Renal cortical epithelial cell (primary cell): Measurements from ENCODE around the gene STAG1. TPM values are rescaled to one million over a fixed set of nuclear protein-coding genes. Genes with fewer than 3 reads are reported as not detected.

ENCODE experiments used
- DNase-seq: peaks from one replicate; pipeline ENCODE4 v3.0.0-alpha.2; 2011; ENCODE audit warnings: low read depth
- total RNA-seq: library from RNA; depleted of rRNA; stranded (reverse); fragments of >200 nt; gene quantifications from 2 replicates; pipeline ENCODE4 v1.2.3, GENCODE V29; 2014

The STAG1 gene
- total RNA-seq, 1 donor from 2014 or later: 41.3 TPM

- no peak for DNase-seq
Measured at GRCh38 chr3:136329593-136329992, 422.6 kb downstream of the STAG1 start.

GRCh38 chr3:136327671-136328070 lies 424.5 kb downstream of the STAG1 start:
- DNase-seq: no peak

- DNase-seq: no peak
Measured at GRCh38 chr3:136326316-136326715, 425.9 kb downstream of the STAG1 start.

GRCh38 chr3:136311968-136312367 lies 440.2 kb downstream of the STAG1 start:
- DNase-seq: peak; percentile 12

GRCh38 chr3:136311261-136311660 lies 440.9 kb downstream of the STAG1 start:
- DNase-seq: peak; percentile 47

- DNase-seq: peak; percentile 11
Measured at GRCh38 chr3:136305879-136306278, 446.3 kb downstream of the STAG1 start.

GRCh38 chr3:136300444-136300843 lies 451.7 kb downstream of the STAG1 start:
- no peak for DNase-seq

- no peak for DNase-seq
Measured at GRCh38 chr3:136297826-136298225, 454.4 kb downstream of the STAG1 start.

GRCh38 chr3:136296960-136297359 lies 455.2 kb downstream of the STAG1 start:
- DNase-seq: no peak

GRCh38 chr3:136294176-136294575 lies 458.0 kb downstream of the STAG1 start:
- DNase-seq: no peak

- DNase-seq: no peak
Measured at GRCh38 chr3:136293279-136293678, 458.9 kb downstream of the STAG1 start.

- no peak for DNase-seq
Measured at GRCh38 chr3:136292500-136292899, 459.7 kb downstream of the STAG1 start.

- no peak for DNase-seq
Measured at GRCh38 chr3:136291302-136291701, 460.9 kb downstream of the STAG1 start.

Other genes starting within 250 kb of the STAG1 start
- 13.7 and 16.5 TPM in 2 replicates for gene SLC35G2, start 66.7 kb upstream of the STAG1 start, total RNA-seq
- 49.1 and 58.6 TPM in 2 replicates for gene NCK1, start 109.8 kb upstream of the STAG1 start, total RNA-seq
- gene IL20RB, start 205.6 kb upstream of the STAG1 start, total RNA-seq: 0.35 and 0.40 TPM in 2 replicates